Activated gamma-delta T cell treated with Interleukin-2 at 50 U/mL for 16 hours (primary cell): ENCODE data around the gene SHCBP1.
"Not testable (repeated sequence)": the region's sequence is repeated elsewhere in the genome, so short reads cannot be mapped to it uniquely, and the experiment has no call there.

ENCODE experiments used
- DNase-seq: peaks from one replicate; pipeline ENCODE4 v3.0.0-alpha.2; 2020

SHCBP1 gene, protein sequence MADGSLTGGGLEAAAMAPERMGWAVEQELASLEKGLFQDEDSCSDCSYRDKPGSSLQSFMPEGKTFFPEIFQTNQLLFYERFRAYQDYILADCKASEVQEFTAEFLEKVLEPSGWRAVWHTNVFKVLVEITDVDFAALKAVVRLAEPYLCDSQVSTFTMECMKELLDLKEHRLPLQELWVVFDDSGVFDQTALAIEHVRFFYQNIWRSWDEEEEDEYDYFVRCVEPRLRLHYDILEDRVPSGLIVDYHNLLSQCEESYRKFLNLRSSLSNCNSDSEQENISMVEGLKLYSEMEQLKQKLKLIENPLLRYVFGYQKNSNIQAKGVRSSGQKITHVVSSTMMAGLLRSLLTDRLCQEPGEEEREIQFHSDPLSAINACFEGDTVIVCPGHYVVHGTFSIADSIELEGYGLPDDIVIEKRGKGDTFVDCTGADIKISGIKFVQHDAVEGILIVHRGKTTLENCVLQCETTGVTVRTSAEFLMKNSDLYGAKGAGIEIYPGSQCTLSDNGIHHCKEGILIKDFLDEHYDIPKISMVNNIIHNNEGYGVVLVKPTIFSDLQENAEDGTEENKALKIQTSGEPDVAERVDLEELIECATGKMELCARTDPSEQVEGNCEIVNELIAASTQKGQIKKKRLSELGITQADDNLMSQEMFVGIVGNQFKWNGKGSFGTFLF

GRCh38 chr16:46621006-46621933 is at the start of gene SHCBP1:
SHCBP1 (minus strand) TSS chr16:46621379; CDS start chr16:46621359, 20 bp downstream.
- peak; percentile 51 for DNase-seq

GRCh38 chr16:46662123-46662522 is 40.9 kb upstream of the SHCBP1 start:
- no peak for DNase-seq

DNA sequence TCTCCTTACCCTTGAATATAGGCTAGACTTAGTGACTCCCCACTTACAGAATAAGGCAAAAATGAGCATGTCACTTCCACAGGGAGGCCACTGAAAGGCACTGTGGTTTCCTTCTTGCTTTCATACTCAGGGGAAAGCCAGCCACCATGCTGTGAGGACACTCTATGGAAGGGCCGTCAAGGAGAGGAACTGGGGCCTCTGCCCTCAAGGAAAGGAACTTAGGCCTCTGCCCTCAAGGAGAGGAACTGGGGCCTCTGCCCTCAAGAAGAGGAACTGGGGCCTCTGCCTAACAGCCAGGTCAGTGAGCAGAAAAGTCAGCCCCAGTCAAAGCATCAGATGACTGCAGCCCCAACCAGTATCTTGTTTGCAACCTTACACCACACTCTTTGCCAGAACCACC is 37.7 kb upstream of the SHCBP1 start:
- no peak for DNase-seq

- no peak for DNase-seq
Observed at GRCh38 chr16:46651305-46651704, 30.1 kb upstream of the SHCBP1 start.

DNA sequence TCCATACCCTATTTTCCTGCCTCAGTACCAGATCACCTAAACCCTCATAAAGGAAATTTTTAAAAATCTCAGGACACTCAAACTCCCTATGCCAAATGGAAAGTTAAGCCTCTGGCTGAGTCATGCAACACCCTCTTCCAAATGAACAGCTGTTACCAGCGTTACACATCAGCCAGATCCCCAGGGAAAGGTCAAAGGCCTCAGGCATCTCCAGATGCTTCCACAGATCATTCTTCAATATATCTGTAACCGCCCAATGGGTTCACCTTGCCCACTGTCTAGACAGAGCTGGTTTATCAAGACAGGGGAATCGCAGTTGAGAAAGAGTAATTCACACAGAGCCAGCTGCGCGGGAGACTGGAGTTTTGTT is 29.1 kb upstream of the SHCBP1 start:
- no peak for DNase-seq

- DNase-seq, result no peak
Observed at GRCh38 chr16:46649588-46650253, 28.5 kb upstream of the SHCBP1 start.

- no peak for DNase-seq
Observed at GRCh38 chr16:46648656-46649055, 27.5 kb upstream of the SHCBP1 start.

GRCh38 chr16:46638947-46639925 is 18.1 kb upstream of the SHCBP1 start:
- no peak for DNase-seq

DNA sequence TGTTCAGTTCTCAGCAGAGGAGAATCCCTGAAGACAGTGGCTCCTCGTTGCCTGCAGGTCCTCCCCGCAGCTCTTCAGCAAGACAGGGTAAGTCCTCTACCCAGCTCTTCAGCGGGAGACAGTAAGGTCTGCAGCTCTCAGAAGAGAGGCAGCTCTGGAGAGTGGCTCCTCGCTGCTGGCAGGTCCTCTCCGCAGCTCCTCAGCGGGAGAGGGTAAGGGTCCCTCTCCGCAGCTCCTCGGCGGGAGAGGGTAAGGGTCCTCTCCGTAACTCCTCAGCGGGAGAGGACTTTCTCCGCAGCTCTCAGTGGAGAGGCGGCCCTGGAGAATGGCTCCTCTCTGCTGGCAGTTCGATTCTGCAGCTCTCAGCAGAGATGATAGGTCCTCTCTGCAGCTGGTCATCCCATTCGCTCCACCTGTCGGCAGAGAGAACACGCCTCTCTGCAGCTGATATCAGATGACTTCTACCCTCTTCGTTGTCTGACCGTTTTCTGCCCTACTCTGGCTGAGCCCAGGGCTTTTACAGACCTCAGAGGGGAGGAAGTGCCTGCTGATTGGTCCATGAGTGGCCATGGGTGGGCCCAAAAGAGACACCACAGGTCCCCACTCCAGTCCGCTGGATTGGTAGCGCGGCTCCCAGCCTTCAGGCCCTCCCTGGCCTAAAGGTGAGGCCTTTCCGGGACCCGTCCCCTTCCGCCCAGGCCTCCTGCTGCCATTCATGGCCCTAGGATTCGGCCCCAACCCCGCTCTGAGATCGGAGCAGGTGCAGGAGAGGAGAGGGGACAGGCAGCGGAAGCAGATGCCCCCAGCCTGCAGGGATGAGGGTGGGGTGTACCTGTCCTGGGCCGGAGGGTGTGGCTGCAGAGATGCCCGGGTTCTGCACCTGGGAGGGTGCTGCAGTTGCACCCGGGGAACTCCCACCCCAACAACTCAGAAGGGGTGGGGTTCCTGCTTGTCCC is 11.9 kb upstream of the SHCBP1 start:
- no peak for DNase-seq

- no peak for DNase-seq
Observed at GRCh38 chr16:46629331-46630219, 8.4 kb upstream of the SHCBP1 start.

DNA sequence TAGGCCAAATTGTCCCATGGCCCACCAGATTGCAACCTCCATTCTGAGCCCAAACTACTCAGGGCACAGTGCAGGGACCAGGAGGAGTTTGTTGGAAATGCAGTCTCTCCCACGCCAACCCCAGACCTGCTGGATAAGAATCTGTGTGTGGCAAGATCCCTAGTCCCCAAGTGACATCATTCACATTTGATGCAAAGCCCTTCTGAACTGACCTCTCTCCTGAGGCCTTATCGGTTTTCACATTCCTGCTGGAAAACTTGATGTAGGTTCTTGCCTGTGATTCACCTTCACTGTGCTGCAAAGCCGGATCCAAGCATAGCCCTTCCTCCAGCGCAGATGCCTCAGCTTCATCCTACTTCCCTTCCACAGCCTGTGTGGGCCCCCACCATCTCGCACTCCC is 6.6 kb upstream of the SHCBP1 start:
- no peak for DNase-seq

GRCh38 chr16:46626681-46627080 is 5.5 kb upstream of the SHCBP1 start:
- DNase-seq, result not testable (repeated sequence)

- not testable (repeated sequence) for DNase-seq
Observed at GRCh38 chr16:46624862-46625261, 3.7 kb upstream of the SHCBP1 start.

DNA sequence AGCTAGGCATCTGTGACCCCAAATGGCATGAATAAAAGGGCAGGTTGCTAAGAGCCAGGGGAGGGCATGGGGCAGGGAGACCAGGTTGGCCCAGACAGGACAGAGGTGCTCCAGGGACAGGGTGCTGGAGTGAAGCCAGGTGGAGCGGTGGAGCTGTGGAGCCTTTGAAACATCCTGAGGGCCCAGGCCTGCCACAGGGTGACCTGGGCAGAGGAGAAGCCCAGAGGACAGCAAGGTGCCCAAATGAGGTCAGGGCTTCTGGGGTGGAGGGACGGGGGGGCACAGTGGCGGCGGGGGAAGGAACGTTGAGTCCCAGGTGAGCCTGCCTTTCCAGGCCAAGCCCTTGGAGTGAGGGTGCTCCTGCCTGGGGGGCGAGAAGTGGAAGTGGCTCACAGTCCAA is 2.5 kb upstream of the SHCBP1 start:
- DNase-seq, result not testable (repeated sequence)

DNA sequence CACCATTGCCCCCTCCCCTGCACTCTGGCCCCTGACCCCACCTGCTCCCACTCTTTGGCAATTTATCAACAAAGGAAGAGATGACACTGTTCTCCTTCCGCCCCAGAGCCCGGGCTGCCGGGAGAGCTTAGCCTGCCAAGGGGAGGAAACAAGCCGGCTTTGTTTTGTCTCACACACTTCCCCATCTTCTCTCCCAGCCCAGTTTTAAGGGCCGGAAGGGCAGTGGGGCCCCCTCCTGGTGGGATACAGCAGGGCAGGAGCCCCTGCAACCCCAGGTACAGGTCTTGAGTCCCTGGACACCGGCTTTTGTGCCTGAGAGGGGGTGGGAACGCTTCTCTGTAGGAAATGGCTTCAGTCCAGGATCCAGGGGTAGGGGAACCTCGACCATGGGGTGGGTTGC is 2.1 kb upstream of the SHCBP1 start:
- DNase-seq, result not testable (repeated sequence)

DNA sequence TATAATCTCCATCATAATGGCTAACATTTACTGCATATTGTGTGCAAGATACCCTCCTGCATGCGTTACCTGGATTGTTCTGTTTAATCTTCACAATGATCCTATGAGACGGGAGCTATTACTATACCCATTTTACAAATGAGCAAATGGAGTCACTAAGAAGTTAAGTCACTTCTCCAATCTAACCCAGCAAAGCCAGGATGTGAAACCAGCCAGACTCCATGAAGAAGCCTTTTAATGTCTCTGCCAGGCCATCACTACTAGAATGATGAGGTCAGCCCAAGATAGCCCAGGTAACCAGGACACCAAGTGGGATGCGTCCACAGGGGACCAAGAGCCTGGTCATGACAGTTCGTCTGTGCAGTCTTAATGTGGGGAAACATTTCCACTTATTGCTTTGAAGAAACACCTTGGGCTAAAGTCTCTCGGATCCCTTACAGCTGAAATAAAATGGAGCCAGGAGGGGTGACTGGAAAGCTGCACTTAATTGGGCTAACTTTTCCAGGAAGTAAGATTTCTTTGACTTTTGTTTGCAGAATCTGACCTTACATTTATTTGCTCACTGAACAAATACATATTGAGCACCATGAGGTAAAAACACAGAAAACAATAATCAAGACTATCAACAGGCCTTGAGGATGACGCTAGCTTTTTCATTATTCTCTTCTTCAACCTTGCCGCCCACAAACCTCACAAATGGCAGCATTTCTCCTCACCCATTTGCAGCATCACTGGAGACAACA is 926 bp upstream of the SHCBP1 start:
- no peak for DNase-seq

DNA sequence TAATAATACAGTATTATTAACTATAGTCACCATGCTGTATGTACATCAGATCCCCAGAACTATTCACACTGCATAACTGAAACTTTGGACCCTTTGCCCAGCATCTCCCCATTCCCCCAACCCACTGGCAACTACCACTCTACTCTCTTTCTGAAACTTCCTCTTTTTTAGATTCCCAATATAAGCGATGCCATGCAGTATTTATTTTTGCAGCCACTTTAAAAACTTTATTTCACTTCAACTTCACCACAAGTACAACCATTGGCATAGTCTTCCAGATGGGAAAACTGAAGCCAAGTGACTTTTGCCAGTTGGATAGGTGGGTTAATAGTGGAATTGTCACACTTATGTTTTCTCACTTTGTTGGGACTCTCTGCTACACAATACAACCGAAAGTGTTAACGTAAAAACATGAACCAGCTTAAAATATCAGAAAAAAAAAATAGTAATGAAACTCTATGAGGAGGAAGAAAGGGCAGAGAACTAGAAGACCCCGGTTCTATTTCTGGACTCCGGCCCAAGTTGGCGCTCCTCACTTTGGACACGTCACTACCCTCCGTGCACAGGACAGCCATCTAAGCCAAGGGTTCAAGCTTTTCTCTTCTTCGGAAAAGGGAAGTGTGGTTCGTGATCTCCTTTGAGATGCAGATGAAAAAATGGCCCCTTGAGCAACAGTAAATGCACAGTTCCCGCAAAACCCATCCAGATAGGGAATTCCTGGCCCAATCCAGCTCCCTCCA is 743 bp downstream of the SHCBP1 start:
- no peak for DNase-seq

DNA sequence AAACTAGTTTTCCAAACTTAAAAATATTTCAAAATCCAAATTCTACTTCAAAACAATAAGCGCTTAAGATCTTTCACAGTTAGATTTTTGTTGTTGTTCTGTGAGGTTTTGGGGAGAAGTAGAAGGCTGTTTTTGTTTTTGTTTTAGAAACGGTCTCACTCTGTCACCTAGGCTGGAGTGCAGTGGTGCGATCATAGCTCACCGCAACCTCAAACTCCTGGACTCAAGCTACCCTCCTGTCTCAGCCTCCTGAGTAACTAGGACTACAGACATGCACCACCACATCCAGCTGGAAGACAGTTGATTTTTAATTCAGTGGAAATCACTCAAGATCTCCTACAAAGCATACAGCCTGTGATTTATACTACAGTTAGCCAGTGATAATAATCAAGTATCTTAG is 2.7 kb downstream of the SHCBP1 start:
- no peak for DNase-seq
